HepG2 (cell line): ENCODE results near the gene TMEM38A. TPM values are rescaled to one million over a fixed set of nuclear protein-coding genes. Genes with fewer than 3 reads are reported as not detected.

ENCODE experiments used
- ATAC-seq: fragments of 200-7000 bp; cut with Tn5 transposase; 3 replicates; pipeline ENCODE4 v1.9.1; 2020; ENCODE audit warnings: mild to moderate bottlenecking, moderate library complexity
- BruUV-seq: library from RNA; stranded (reverse); fragments of 400-500 nt; replicated peaks from 2 replicates; lab custom pipeline; 2021; lab: Mats Ljungman, UMichigan
- CTCF ChIA-PET: fragments of 300-600 bp; formaldehyde crosslinking; extraction: SDS; loops from one replicate; lab custom pipeline; 2021; ENCODE audit warnings: low total read pairs, inconsistent platforms, low intra/inter-chr PET ratio; lab: Yijun Ruan, JAX
- POLR2A ChIA-PET: fragments of 350-600 bp; sonication (Branson Sonifier 250); formaldehyde crosslinking; loops from one replicate; lab custom pipeline; 2020; ENCODE audit warnings: antibody characterized with exemption, inconsistent platforms; lab: Yijun Ruan, JAX
- DNase-seq: peaks from one replicate; pipeline ENCODE4 v3.0.0-alpha.2; 2015; ENCODE audit warnings: low spot score
- FAIRE-seq: peaks from 3 replicates; lab custom pipeline; 2011; peaks lifted over from hg19 to GRCh38; lab: Jason Lieb, UNC
- H2AFZ ChIP-seq: one replicate; pipeline ENCODE4 v1.6.1; 2011; ENCODE audit warnings: low read length, inconsistent platforms
- H3K27ac ChIP-seq: fragments of 300-600 bp; 3 replicates; pipeline ENCODE4 v1.8.0; 2011; ENCODE audit warnings: mixed run types, mild to moderate bottlenecking, mixed read lengths, low read length, inconsistent platforms; ENCODE audit not compliant: insufficient read depth; ENCODE audit errors: extremely low read length
- H3K27me3 ChIP-seq, 2 experiments: fragments of 200-600 bp in 1 of 2; 2 replicates in 1 of 2; 3 replicates in 1 of 2; pipeline versions ENCODE4 v1.6.0 to v1.8.0; 2011; ENCODE audit warnings: low read length in 2 of 2, mild to moderate bottlenecking in 2 of 2, moderate library complexity in 2 of 2, inconsistent platforms in 1 of 2; ENCODE audit not compliant: insufficient read depth in 2 of 2, control insufficient read depth in 1 of 2
- H3K36me3 ChIP-seq, 2 experiments: fragments of 200-600 bp in 1 of 2; replicated peaks in 1 of 2; 2 replicates in 1 of 2; 3 replicates in 1 of 2; pipeline versions ENCODE4 v1.5.1 to v1.8.0; 2011; ENCODE audit warnings: low read length in 2 of 2, inconsistent platforms in 1 of 2; ENCODE audit not compliant: insufficient read depth in 2 of 2, control insufficient read depth in 1 of 2
- H3K4me1 ChIP-seq: 2 replicates; pipeline ENCODE4 v1.5.1; 2012; ENCODE audit warnings: low read length, inconsistent platforms; ENCODE audit not compliant: insufficient read depth
- H3K4me2 ChIP-seq: 2 replicates; pipeline ENCODE4 v1.6.0; 2011; ENCODE audit warnings: low read depth, low read length, inconsistent platforms
- H3K4me3 ChIP-seq, 3 experiments: fragments of 200-600 bp in 1 of 3; sonication (generic), shearing (Covaris generic) in 1 of 3; replicated peaks in 1 of 3; 2 replicates each; pipeline ENCODE4 v1.5.1; 2011 to 2016; ENCODE audit warnings: low read length in 3 of 3, inconsistent platforms in 2 of 3, low read depth in 2 of 3, mild to moderate bottlenecking in 2 of 3, control low read depth in 1 of 3, mixed read lengths in 1 of 3; ENCODE audit not compliant: insufficient read depth in 1 of 3
- H3K79me2 ChIP-seq: one replicate; pipeline ENCODE4 v1.6.1; 2011; ENCODE audit warnings: low read length, inconsistent platforms; ENCODE audit not compliant: insufficient read depth
- H3K9ac ChIP-seq: 2 replicates; pipeline ENCODE4 v1.6.0; 2011; ENCODE audit warnings: mild to moderate bottlenecking, low read depth, low read length, inconsistent platforms; ENCODE audit not compliant: insufficient read depth
- H3K9me3 ChIP-seq: 2 replicates; pipeline ENCODE4 v1.5.1; 2012; ENCODE audit warnings: mild to moderate bottlenecking, low read length
- H4K20me1 ChIP-seq: 2 replicates; pipeline ENCODE4 v1.6.0; 2011; ENCODE audit warnings: inconsistent platforms, mild to moderate bottlenecking, low read length, moderate library complexity; ENCODE audit not compliant: insufficient read depth
- CBFB ChIP-seq: sonication (generic); formaldehyde crosslinking; IDR thresholded peaks from 2 replicates; pipeline ENCODE4 v1.4.0; 2020; ENCODE audit warnings: missing genetic modification reagents
- HOXD1 ChIP-seq: sonication (generic); formaldehyde crosslinking; IDR thresholded peaks from 2 replicates; pipeline ENCODE4 v1.5.0; 2020; ENCODE audit warnings: missing genetic modification reagents
- MTF1 ChIP-seq: sonication (generic); formaldehyde crosslinking; IDR thresholded peaks from 2 replicates; pipeline ENCODE4 v1.5.0; 2020; ENCODE audit warnings: missing genetic modification reagents
- NFYB ChIP-seq: sonication (generic); formaldehyde crosslinking; IDR thresholded peaks from 2 replicates; pipeline ENCODE4 v1.4.0; 2020; ENCODE audit warnings: missing genetic modification reagents
- NFYC ChIP-seq: IDR thresholded peaks from 2 replicates; pipeline ENCODE4 v1.6.1; 2016; ENCODE audit warnings: missing genetic modification reagents, missing compliant biosample characterization
- PLRG1 ChIP-seq: fragments of 450-650 bp; conservative IDR thresholded peaks from 2 replicates; pipeline ENCODE4 v1.6.1; 2016
- RAD21 ChIP-seq: fragments of 450-650 bp; formaldehyde crosslinking; IDR thresholded peaks from 2 replicates; pipeline ENCODE4 v1.5.0; 2020; ENCODE audit warnings: mild to moderate bottlenecking
- USF2 ChIP-seq, 2 experiments: sonication (generic) in 1 of 2; formaldehyde crosslinking in 1 of 2; IDR thresholded peaks; 2 replicates each; pipeline versions ENCODE4 v1.5.1 to v1.6.1; 2011 to 2020; ENCODE audit warnings: borderline replicate concordance in 1 of 2, low read depth in 1 of 2, low read length in 1 of 2, mild to moderate bottlenecking in 1 of 2, missing genetic modification reagents in 1 of 2, moderate library complexity in 1 of 2
- ZKSCAN8 ChIP-seq: IDR thresholded peaks from 2 replicates; pipeline ENCODE4 v1.6.1; 2016; ENCODE audit warnings: borderline replicate concordance, missing genetic modification reagents, missing compliant biosample characterization
- WGBS: methylation state at CpG from one replicate; pipeline ENCODE4 v1.1.6; 2017; ENCODE audit warnings: low lambda C conversion rate; 5-methylcytosine and 5-hydroxymethylcytosine counted together
- in situ Hi-C: cut with HindIII; loops from 2 replicates; pipeline ENCODE4 v1.10.0; 2017; ENCODE audit warnings: low pct_unique_long_range_greater_than_20kb; ENCODE audit not compliant: extremely low pct_ligation_motif_present
- intact Hi-C: fragments of 100-400 bp; cut with micrococcal nuclease; formaldehyde crosslinking; loops from one replicate; pipeline ENCODE4 v1.10.0; 2022; ENCODE audit not compliant: unreplicated experiment
- polyA plus RNA-seq, 8 experiments: library from polyadenylated mRNA; depleted of rRNA in 3 of 8; stranded (reverse) in 7 of 8; unstranded in 1 of 8; fragments of >200 nt; fragmentation: Illumina TruSeq in 4 of 8; extraction: Trizol in 4 of 8; gene quantifications; 2 replicates each; pipeline versions ENCODE4 v1.2.1 to v1.2.3, GENCODE V29; 2011 to 2016; ENCODE audit warnings: low read depth in 4 of 8, missing spikeins in 1 of 8, mixed read lengths in 1 of 8; ENCODE audit not compliant: insufficient read depth in 1 of 8
- total RNA-seq, 5 experiments: library from RNA; depleted of rRNA; stranded (reverse); fragments of >200 nt; fragmentation: Illumina TruSeq; extraction: Trizol; gene quantifications; 2 replicates each; pipeline ENCODE4 v1.2.3, GENCODE V29; 2016; ENCODE audit warnings: low read depth in 1 of 5
- TF ChIP-seq, protein P1 (sequence below): IDR thresholded peaks from 2 replicates; pipeline ENCODE4 v1.6.1; 2016; ENCODE audit warnings: missing genetic modification reagents, missing compliant biosample characterization

The TMEM38A gene
- total and polyA plus RNA-seq, 2 of the 13 experiments (the other 11 are each of a cell fraction or from before 2014, with no cell fraction given), result 4.8 to 6.8 TPM

GRCh38 chr19:16654140-16654539 lies 6.8 kb upstream of the TMEM38A start:
- FAIRE-seq (no peak), DNase-seq (peak; percentile 35)
- 97% methylated on average over 3 of the region's 3 CpGs for WGBS
- no peak overlapping the region for H3K9ac ChIP-seq
- ChIA-PET POLR2A (no interaction called here), CTCF (no interaction called here)
- H4K20me1 ChIP-seq, result peaks cover 18% of the 10 kb centered on the region
- H3K4me3 ChIP-seq, result no peak overlapping the region
- no peak overlapping the region for H2AFZ ChIP-seq
- peaks cover 24% of the 10 kb centered on the region for H3K4me1 ChIP-seq
- no peaks in the 10 kb centered on the region for H3K9me3 ChIP-seq
- intact Hi-C loops (no loop called here), in situ Hi-C loops (no loop called here)
- peaks cover 33 to 64% of the 10 kb centered on the region in 2 experiments for H3K36me3 ChIP-seq
- no peak overlapping the region for H3K4me2 ChIP-seq
- H3K79me2 ChIP-seq, result peaks cover 26% of the 10 kb centered on the region
- BruUV-seq, result no TSS peak
- no peaks in the 10 kb centered on the region for H3K27me3 ChIP-seq
- TF ChIP-seq USF2 (IDR thresholded peaks at IDR 0.05; ENCODE audit: low read depth, low read length) (peak; percentile 65; the same call in 1 of the 2 replicates), USF2 (CRISPR knock-in tag; IDR thresholded peaks at IDR 0.05; ENCODE audit: borderline replicate concordance) (peak; percentile 66; the same call in 1 of the 2 replicates), NFYB (CRISPR knock-in tag) (peak; percentile 83), HOXD1 (CRISPR knock-in tag) (no peak), NFYC (CRISPR knock-in tag) (peak; percentile 80), MTF1 (CRISPR knock-in tag) (no peak), RAD21 (CRISPR knock-in tag) (no peak)
- TF ChIP-seq, all 625 proteins: peak for 3
- peak; percentile 64 for ATAC-seq
- no peak overlapping the region for H3K27ac ChIP-seq

DNA sequence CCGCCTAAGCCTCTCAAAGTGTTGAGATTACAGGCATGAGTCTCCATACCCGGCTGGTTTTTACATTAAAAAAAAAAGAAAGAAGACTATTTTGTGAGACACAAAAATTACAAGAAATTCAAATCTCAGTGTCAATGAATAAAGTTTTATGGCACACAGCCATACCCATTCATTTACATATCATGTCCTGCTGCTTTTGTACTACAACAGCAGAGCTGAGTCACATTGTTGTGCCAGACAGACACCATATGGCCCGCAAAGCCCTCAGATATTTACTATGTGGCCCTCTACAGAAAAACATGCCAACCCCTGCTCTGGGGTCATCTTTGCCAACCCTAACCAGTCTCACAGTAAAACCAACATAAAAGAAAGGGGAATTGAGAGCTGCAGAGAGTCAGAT lies 6.3 kb upstream of the TMEM38A start:
- CTCF ChIA-PET, result no interaction called here
- Histone ChIP-seq H4K20me1 (peaks cover 22% of the 10 kb centered on the region), H3K4me1 (peaks cover 25% of the 10 kb centered on the region), H3K9ac (no peak overlapping the region), H3K4me2 (no peak overlapping the region), H3K27ac (no peak overlapping the region), H3K4me3 (no peak overlapping the region), H3K9me3 (no peaks in the 10 kb centered on the region), H2AFZ (no peak overlapping the region), H3K27me3 (no peaks in the 10 kb centered on the region; a peak in 1 of 5 replicates), H3K36me3 (peaks cover 33 to 64% of the 10 kb centered on the region in 2 experiments), H3K79me2 (peaks cover 31% of the 10 kb centered on the region)
- POLR2A ChIA-PET, result no interaction called here
- WGBS, result 98% methylated on average over 3 of the region's 3 CpGs
- no peak for TF ChIP-seq CBFB
- no peak for TF ChIP-seq ZKSCAN8 (CRISPR knock-in tag)
- TF ChIP-seq, protein P1, sequence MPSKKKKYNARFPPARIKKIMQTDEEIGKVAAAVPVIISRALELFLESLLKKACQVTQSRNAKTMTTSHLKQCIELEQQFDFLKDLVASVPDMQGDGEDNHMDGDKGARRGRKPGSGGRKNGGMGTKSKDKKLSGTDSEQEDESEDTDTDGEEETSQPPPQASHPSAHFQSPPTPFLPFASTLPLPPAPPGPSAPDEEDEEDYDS, result no peak
- no peak for TF ChIP-seq PLRG1
- ATAC-seq (no peak), DNase-seq (no peak), FAIRE-seq (no peak)
- in situ Hi-C loops (no loop called here), intact Hi-C loops (no loop called here)
- no TSS peak for BruUV-seq
